Astrocyte of the cerebellum (primary cell): ENCODE measurements around the gene ADAD2.
"Not testable (repeated sequence)": the region's sequence is repeated elsewhere in the genome, so short reads cannot be mapped to it uniquely, and the experiment has no call there.

Source experiments
- DNase-seq: peaks from one replicate; pipeline ENCODE4 v3.0.0-alpha.2; 2011; ENCODE audit warnings: low read depth
- H3K4me3 ChIP-seq: 2 replicates; pipeline ENCODE4 v1.5.1; 2011; ENCODE audit warnings: mild to moderate bottlenecking, low read depth, low read length, moderate library complexity
- CTCF ChIP-seq: IDR thresholded peaks from 2 replicates; pipeline ENCODE4 v1.5.1; 2012; ENCODE audit warnings: low read length, low read depth, moderate library complexity, mild to moderate bottlenecking; ENCODE audit errors: missing control alignments
- in situ Hi-C: cut with HindIII; loops from 2 replicates; pipeline ENCODE4 v1.10.0; 2017; ENCODE audit warnings: low sequenced_read_pairs

The ADAD2 gene

GRCh38 chr16:84199861-84200260, 8.9 kb downstream of the ADAD2 start:
- no peak overlapping the region for H3K4me3 ChIP-seq
- in situ Hi-C loops: no loop called here
- DNase-seq: no peak
- TF ChIP-seq CTCF: no peak

GRCh38 chr16:84204551-84204950, 13.6 kb downstream of the ADAD2 start:
- in situ Hi-C loops, DNase-seq, H3K4me3 ChIP-seq: not testable (repeated sequence)

GRCh38 chr16:84205123-84205522, 14.2 kb downstream of the ADAD2 start:
- H3K4me3 ChIP-seq, in situ Hi-C loops, DNase-seq: not testable (repeated sequence)

- DNase-seq: no peak
- in situ Hi-C loops: no loop called here
These were observed 15.2 kb downstream of the ADAD2 start for GRCh38 chr16:84205976-84206691.

GRCh38 chr16:84207251-84207650, 16.3 kb downstream of the ADAD2 start:
- in situ Hi-C loops: no loop called here
- no peak for DNase-seq
- no peak overlapping the region for H3K4me3 ChIP-seq
- no peak for TF ChIP-seq CTCF

More at GRCh38 chr16:84205976-84206691, 15.2 kb downstream of the ADAD2 start:
- H3K4me3 ChIP-seq: no peak overlapping the region
- no peak for TF ChIP-seq CTCF

- H3K4me3 ChIP-seq: no peak overlapping the region
- no peak for TF ChIP-seq CTCF
- in situ Hi-C loops: no loop called here
- no peak for DNase-seq
These were observed 16.9 kb downstream of the ADAD2 start for GRCh38 chr16:84207879-84208278.

- TF ChIP-seq CTCF: no peak
- in situ Hi-C loops: no loop called here
- H3K4me3 ChIP-seq: no peak overlapping the region
- DNase-seq: no peak
These were observed 19.0 kb downstream of the ADAD2 start for GRCh38 chr16:84209989-84210388.

- TF ChIP-seq CTCF: no peak
- H3K4me3 ChIP-seq: no peak overlapping the region
- in situ Hi-C loops: no loop called here
- no peak for DNase-seq
These were observed 21.2 kb downstream of the ADAD2 start for GRCh38 chr16:84212154-84212553.
